GM20000 (cell line): Measurements from ENCODE around the gene FAU.

Experiments used
- DNase-seq: peaks from one replicate; pipeline ENCODE4 v3.0.0; 2012; ENCODE audit warnings: low spot score
- CTCF ChIP-seq: IDR thresholded peaks from 2 replicates; pipeline ENCODE4 v1.5.1; 2012; ENCODE audit warnings: mild to moderate bottlenecking, control low read depth; ENCODE audit errors: extremely low read depth, missing control alignments

Gene FAU

GRCh38 chr11:65078151-65078550, 43.8 kb downstream of the FAU start:
- TF ChIP-seq CTCF: peak; percentile 67
- peak; percentile 63 for DNase-seq

- DNase-seq: no peak
- no peak for TF ChIP-seq CTCF
Measured at GRCh38 chr11:65077451-65077850, 44.5 kb downstream of the FAU start.

- DNase-seq: no peak
- TF ChIP-seq CTCF: no peak
Measured at GRCh38 chr11:65072631-65072966, 49.3 kb downstream of the FAU start.

- no peak for TF ChIP-seq CTCF
- peak; percentile 63 for DNase-seq
Measured at GRCh38 chr11:65071907-65072630, 49.9 kb downstream of the FAU start.
